ENCODE measurements around the gene ADAM22. TPM values are rescaled to one million over a fixed set of nuclear protein-coding genes. Genes with fewer than 3 reads are reported as not detected.

ADAM22 gene
- total RNA-seq, 1 experiment from 2014 or later, result 10.1 TPM

DNA sequence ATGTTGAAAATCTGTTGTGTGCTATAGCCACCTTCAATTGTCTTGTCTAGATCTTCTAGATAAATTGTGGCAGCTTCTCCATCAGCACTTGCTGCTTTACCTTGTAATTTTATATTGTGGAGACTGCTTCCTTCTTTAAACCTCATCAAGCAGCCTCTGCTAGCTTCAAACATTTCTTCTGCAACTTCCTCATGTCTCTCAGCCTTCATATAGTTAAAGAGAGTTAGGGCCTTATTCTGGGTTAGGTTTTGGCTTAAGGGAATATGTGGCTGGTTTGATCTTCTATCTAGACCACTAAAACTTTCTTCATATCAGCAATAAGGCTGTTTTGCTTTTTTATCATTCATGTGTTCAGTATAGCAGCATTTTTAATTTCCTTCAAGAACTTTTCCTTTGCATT is 128.2 kb downstream of the ADAM22 start:
- Mint-ChIP-seq H3K4me1 (ENCODE audit: low read depth, unreplicated experiment) (no peaks in the 10 kb centered on the region), H3K36me3 (ENCODE audit: insufficient read depth, unreplicated experiment) (no peaks in the 10 kb centered on the region), H3K4me3 (ENCODE audit: unreplicated experiment) (no peak overlapping the region), H3K27me3 (ENCODE audit: insufficient read depth, unreplicated experiment) (no peaks in the 10 kb centered on the region), H3K9me3 (ENCODE audit: unreplicated experiment) (no peaks in the 10 kb centered on the region), H3K27ac (ENCODE audit: unreplicated experiment) (no peak overlapping the region)
- no peak for DNase-seq
- TF ChIP-seq, protein P1, sequence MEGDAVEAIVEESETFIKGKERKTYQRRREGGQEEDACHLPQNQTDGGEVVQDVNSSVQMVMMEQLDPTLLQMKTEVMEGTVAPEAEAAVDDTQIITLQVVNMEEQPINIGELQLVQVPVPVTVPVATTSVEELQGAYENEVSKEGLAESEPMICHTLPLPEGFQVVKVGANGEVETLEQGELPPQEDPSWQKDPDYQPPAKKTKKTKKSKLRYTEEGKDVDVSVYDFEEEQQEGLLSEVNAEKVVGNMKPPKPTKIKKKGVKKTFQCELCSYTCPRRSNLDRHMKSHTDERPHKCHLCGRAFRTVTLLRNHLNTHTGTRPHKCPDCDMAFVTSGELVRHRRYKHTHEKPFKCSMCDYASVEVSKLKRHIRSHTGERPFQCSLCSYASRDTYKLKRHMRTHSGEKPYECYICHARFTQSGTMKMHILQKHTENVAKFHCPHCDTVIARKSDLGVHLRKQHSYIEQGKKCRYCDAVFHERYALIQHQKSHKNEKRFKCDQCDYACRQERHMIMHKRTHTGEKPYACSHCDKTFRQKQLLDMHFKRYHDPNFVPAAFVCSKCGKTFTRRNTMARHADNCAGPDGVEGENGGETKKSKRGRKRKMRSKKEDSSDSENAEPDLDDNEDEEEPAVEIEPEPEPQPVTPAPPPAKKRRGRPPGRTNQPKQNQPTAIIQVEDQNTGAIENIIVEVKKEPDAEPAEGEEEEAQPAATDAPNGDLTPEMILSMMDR (IDR thresholded peaks at IDR 0.05; ENCODE audit: insufficient read depth in 1 of 2, low read depth in 1 of 2, low read length in 1 of 2, severe bottlenecking in 1 of 2, unreplicated experiment in 1 of 2), result no peak
- POLR2A ChIA-PET, result no interaction called here
- CTCF ChIA-PET, result no interaction called here
- Histone ChIP-seq H3K9me3 (no peaks in the 10 kb centered on the region), H3K27me3 (replicated peaks; ENCODE audit: control insufficient read depth, insufficient read depth, low read length) (no peaks in the 10 kb centered on the region), H3K4me1 (no peaks in the 10 kb centered on the region), H3K36me3 (ENCODE audit: control insufficient read depth, insufficient read depth, low read length) (no peaks in the 10 kb centered on the region), H3K4me3 (ENCODE audit: low read depth, low read length) (no peak overlapping the region)
- intact Hi-C loops (cut with micrococcal nuclease; ENCODE audit: unreplicated experiment), result no loop called here
- no TSS peak for BruUV-seq (replicated peaks)

DNA sequence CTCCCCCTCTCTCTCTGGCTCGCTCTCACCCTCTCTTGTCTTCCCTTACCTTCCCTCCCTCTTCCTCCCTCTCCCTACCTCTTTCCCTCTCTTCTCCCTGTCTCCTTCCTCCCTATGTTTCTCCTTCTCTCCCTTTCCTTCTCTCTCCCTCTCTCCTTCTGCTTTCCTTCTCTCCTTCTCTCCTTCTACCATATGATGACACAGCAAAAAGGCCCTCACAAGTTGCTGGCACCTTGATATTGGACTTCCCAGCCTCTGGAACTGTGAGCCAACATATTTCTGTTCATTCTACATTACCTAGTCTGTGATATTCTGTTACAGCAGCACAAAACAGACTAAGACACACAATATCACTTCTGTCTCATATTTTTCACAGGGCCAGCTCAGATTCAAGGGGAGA is 135.0 kb downstream of the ADAM22 start:
- TF ChIP-seq, protein P1 (IDR thresholded peaks at IDR 0.05; ENCODE audit: insufficient read depth in 1 of 2, low read depth in 1 of 2, low read length in 1 of 2, severe bottlenecking in 1 of 2, unreplicated experiment in 1 of 2), result no peak
- H3K36me3 ChIP-seq (ENCODE audit: control insufficient read depth, insufficient read depth, low read length), result no peaks in the 10 kb centered on the region
- Mint-ChIP-seq H3K4me3 (ENCODE audit: unreplicated experiment) (no peak overlapping the region), H3K9me3 (ENCODE audit: unreplicated experiment) (no peaks in the 10 kb centered on the region), H3K36me3 (ENCODE audit: insufficient read depth, unreplicated experiment) (no peaks in the 10 kb centered on the region), H3K27ac (ENCODE audit: unreplicated experiment) (no peak overlapping the region), H3K27me3 (ENCODE audit: insufficient read depth, unreplicated experiment) (no peaks in the 10 kb centered on the region), H3K4me1 (ENCODE audit: low read depth, unreplicated experiment) (no peaks in the 10 kb centered on the region)
- DNase-seq, result no peak
- no peak overlapping the region for H3K4me3 ChIP-seq (ENCODE audit: low read depth, low read length)
- no peaks in the 10 kb centered on the region for H3K27me3 ChIP-seq (replicated peaks; ENCODE audit: control insufficient read depth, insufficient read depth, low read length)
- H3K9me3 ChIP-seq, result no peaks in the 10 kb centered on the region
- ChIA-PET POLR2A (no interaction called here), CTCF (no interaction called here)
- H3K4me1 ChIP-seq, result no peaks in the 10 kb centered on the region
- intact Hi-C loops (cut with micrococcal nuclease; ENCODE audit: unreplicated experiment), result no loop called here
- no TSS peak for BruUV-seq (replicated peaks)

DNA sequence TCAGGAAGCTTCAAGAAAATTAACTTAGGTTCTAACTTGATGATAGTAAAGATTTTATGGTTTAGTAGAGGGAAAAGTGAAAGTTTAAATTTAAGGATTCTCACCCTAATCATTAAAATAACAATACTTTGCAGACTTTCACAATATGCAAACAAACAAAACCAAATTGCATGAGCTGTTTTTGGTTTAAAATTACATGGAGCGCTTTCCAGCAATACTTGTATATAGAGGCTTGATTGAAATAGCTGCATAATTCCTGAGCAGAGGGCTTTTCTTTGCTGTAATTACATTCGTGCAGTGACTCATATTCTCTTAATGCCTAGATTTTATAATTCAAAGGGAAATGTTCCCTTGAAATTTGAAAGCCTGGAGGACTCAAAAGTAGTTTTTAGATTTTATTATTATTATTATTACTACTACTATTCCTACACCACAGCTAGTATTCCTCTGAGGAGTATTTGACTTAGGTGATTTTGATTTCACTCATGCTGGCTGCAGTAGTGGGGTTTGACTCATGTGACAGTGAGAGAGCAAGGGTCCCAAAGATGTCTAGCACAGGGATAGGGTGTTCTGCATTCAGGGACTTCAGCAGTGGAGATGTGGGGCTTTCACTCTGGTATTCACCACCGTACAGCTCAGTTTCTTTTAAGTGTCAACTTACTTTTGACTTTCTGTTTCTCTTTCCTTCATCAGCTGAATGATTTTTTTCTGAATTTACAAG is 138.1 kb downstream of the ADAM22 start:
- intact Hi-C loops (cut with micrococcal nuclease; ENCODE audit: unreplicated experiment), result no loop called here
- no TSS peak for BruUV-seq (replicated peaks)
- Mint-ChIP-seq H3K27ac (ENCODE audit: unreplicated experiment) (no peak overlapping the region), H3K4me3 (ENCODE audit: unreplicated experiment) (no peak overlapping the region), H3K27me3 (ENCODE audit: insufficient read depth, unreplicated experiment) (no peaks in the 10 kb centered on the region), H3K9me3 (ENCODE audit: unreplicated experiment) (no peaks in the 10 kb centered on the region), H3K4me1 (ENCODE audit: low read depth, unreplicated experiment) (no peaks in the 10 kb centered on the region), H3K36me3 (ENCODE audit: insufficient read depth, unreplicated experiment) (no peaks in the 10 kb centered on the region)
- H3K4me1 ChIP-seq, result no peaks in the 10 kb centered on the region
- DNase-seq, result no peak
- no peak overlapping the region for H3K4me3 ChIP-seq (ENCODE audit: low read depth, low read length)
- H3K9me3 ChIP-seq, result no peaks in the 10 kb centered on the region
- H3K36me3 ChIP-seq (ENCODE audit: control insufficient read depth, insufficient read depth, low read length), result no peaks in the 10 kb centered on the region
- no peaks in the 10 kb centered on the region for H3K27me3 ChIP-seq (replicated peaks; ENCODE audit: control insufficient read depth, insufficient read depth, low read length)
- TF ChIP-seq, protein P1 (IDR thresholded peaks at IDR 0.05; ENCODE audit: insufficient read depth in 1 of 2, low read depth in 1 of 2, low read length in 1 of 2, severe bottlenecking in 1 of 2, unreplicated experiment in 1 of 2), result no peak
- POLR2A ChIA-PET, result no interaction called here
- CTCF ChIA-PET, result no interaction called here

Data from Caco-2 (cell line).